Inflammatory macrophage (primary cell): ENCODE results near the gene RPAIN.
"Not testable (repeated sequence)": the region's sequence is repeated elsewhere in the genome, so short reads cannot be mapped to it uniquely, and the experiment has no call there.

Source experiments
- DNase-seq, 2 donors: peaks; one replicate each; pipeline ENCODE4 v3.0.0-alpha.2; 2020 to 2022

The RPAIN gene

GRCh38 chr17:5430413-5430999 lies 10.5 kb downstream of the RPAIN start:
- no peak for DNase-seq

DNA sequence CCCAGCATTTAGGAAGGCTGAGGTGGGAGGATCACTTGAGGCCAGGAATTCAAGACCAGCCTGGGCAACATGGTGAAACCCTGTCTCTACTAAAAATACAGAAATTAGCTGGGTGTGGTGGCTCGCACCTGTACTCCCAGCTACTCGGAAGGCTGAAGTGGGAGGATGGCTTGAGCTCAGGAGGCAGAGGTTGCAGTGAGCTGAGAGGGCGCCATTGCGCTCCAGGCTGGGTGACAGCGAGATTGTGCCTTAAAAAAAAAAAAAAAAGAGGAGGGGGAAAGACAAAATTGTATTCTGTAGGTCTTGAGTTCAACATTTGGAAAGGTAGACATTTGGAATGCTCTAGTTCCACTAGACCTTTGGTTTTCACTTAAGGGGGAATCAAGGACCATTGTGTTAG lies 11.3 kb downstream of the RPAIN start:
- not testable (repeated sequence) for DNase-seq

GRCh38 chr17:5431949-5432556 lies 12.1 kb downstream of the RPAIN start:
- no peak for DNase-seq

- no peak for DNase-seq
Observed at GRCh38 chr17:5434984-5435383, 15.0 kb downstream of the RPAIN start.

- DNase-seq = not testable (repeated sequence)
Observed at GRCh38 chr17:5435781-5436315, 15.9 kb downstream of the RPAIN start.

DNA sequence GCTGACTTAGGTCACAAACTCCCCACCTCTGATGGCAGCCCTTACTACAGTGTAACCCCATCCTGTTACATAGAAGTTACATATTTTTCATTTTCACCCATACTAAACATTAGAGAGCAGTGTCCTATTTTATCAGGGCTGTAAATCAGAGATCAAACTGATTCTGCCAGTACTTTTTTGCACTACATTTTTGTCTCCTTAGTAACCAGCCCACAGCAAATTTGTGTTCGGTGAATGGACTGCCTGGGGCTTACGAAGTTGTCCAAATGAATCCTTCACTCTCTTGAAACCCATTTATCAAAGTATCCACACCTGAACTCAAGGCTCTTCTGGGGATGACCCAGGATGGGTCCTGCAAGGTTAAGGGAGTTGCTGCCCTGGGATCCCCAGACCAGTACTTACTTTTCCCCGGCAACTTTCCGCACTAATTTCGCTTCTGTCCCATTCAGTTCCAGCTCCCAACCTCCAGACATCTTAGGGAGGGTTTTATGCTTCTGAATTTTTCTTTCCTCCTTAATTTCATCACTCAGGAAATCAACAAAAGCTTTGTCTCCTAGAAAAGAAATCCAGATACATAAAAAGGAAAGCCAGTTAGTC lies 17.8 kb downstream of the RPAIN start:
- no peak for DNase-seq

DNA sequence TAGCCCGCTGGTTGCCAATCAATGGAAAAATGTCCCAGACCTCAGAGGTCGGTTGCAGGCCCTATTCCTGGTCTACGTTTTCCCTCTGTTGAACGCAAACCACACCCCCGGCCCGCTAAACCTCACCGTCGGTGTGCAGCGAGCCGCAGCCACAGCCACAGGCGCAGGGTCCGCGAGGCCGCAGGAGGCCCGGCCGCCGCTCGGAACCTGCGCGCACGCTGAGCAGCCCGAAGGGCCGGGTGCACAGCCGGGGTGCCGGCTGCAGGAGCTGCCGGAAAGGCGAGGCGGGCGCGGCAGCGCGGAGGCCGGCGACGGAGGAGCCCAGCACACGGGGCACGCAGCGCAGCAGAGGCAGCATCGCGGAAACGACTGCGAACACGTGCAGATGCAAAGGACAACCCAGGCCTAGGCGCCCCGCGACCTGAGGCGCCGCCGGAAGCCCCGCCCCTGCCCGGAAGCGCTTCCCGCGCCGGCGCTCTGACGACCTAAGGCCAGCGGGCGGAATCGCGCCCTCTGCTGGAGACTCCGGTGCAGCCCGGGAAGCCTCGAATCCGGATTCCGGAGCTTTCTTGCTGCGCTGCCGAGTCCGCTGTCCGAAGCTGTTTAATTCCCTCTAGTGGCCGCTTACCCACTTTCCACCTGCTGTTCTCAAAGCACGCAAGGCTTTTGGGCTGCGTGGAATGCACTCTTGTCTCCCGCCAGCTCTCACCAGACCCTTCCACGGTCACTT lies 18.9 kb downstream of the RPAIN start, which contains the start of gene C1QBP:
Gene C1QBP, minus strand, starts transcription at position 440 of the 730 bp plus-strand sequence. Its CDS starts 82 bp downstream, at position 358.
- peak; percentile 98 to 99 for DNase-seq

DNA sequence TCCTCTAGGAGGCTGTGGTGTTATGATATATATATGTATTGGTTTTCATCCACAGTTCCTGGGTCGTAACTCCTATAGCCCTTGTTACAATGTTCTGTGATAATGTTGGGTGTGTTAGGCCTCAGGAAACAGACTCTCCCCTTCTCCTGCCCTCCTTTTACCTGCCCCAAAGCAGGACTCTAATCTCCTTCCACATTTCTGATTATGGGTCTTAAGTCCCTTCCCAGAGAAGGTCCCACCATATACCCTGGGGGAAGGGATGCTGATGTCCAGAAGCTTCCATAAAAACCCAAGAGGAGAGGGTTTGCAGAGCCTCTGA lies 19.4 kb downstream of the RPAIN start:
- no peak for DNase-seq

DNA sequence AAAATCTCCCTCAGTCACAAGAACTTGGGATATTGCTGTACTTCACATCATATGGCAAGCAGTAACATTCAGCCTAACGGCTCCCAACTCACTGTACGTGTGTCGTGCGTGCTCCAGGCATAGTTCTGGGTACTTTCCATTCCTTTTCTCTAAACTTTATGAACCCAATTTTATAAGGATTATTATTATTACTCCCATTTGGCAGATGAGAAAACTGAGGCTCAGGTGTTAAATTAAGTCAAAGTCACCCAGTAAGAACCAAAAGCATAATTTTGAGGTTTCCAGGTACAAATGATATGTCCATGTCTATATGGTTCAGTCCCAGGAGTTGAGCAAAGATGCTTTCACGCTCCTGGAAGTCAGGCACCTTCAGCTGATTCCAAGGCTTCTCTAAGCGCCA lies 23.7 kb downstream of the RPAIN start:
- DNase-seq = no peak

DNA sequence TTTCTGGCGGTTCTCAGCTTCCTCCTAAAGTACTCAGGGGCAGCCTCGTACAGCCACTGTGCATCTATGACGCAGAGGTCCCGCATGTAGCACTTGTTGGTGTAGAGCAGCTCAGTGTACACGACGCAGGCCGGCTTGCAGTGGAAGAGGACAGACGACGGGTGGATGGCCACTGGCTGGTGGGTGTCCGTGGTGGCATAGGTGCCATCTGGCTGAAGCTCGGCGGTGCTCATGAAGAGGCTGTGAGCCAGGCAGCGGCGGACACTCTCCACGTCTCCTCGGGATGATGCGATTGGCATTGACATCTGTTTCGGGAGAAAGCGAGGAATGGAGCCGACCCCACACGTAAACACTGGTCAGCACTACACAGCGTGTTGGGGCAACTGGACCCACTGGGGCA lies 24.2 kb downstream of the RPAIN start:
- no peak for DNase-seq

- DNase-seq = no peak
Observed at GRCh38 chr17:5446786-5447185, 26.8 kb downstream of the RPAIN start.

DNA sequence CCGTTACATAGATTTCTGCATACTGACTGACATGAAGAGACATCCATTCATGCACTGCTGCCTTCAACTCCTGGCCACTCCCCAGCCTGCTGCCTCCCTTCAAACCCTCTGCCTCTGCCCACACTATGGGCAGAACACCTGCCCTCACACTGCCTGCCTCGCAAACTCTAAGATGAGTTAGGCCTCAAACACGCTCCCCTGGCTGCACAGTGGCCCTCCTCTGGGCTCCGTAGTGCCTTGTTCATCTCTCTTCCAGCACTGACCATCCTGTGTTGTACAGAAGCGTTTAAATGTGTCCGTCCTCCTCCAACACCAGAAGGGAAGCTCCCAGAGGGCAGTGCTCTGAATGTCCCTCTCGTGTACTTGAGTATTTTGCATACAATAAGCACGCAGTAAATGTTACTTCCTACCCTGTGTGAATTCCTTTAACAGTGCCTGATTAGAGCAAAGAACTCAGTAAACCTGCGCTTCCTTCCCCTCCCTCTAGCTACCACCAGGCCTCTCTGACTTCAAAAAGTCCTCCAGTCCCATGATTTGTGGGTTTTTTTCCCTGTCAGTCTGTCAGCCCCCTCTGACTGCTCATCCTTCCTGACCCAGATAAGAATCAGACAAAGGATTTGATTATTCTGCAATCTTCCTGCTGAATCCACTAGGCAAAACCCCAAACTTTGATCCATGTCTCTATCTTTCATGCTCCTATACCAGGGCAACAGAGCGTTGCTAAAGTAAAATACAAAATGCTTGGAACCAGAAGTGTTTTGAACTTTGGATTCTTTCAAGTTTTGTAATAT lies 44.9 kb downstream of the RPAIN start:
- DNase-seq = no peak

GRCh38 chr17:5466295-5466694 lies 46.3 kb downstream of the RPAIN start:
- no peak for DNase-seq

- no peak for DNase-seq
Observed at GRCh38 chr17:5467416-5467815, 47.4 kb downstream of the RPAIN start.

- no peak for DNase-seq
Observed at GRCh38 chr17:5468075-5468473, 48.1 kb downstream of the RPAIN start.

DNA sequence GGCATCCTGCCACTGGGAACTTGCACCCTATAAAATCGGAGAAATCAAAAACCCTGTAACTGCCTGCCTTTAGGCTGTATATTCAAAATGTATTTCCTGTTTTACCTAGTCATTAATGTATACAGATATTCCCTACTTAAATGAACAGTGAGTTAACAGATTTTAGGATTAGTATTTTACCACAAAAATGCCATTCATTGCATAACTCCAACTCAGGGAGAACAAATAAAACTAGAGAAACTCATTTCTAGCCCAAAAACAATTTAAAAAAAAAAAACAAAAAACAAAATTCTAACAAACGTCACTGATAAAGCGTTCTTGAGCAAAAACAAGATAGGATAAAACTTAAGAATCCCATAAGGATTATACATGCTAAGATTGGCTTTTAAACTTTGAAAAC lies 52.5 kb downstream of the RPAIN start:
- DNase-seq = no peak

GRCh38 chr17:5473906-5474305 lies 53.9 kb downstream of the RPAIN start:
- DNase-seq = no peak

DNA sequence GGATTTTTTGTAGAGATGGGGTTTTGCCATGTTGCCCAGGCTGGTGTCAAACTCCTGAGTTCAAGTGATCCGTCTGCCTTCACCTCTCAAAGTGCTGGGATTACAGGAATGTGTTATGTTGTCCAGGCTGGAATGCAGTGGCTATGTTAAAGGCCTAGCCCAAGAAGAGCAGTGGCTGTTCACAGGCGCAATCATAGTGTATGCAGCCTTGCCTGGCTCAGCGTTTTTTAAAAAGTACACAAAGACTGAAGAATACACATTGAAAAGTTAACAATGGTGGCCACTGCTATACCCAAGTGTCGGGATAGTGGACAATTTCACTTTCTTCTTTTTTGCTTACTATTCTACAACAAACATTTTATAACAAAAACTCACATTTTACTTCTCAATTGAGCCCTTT lies 59.0 kb downstream of the RPAIN start:
- DNase-seq = no peak

- no peak for DNase-seq
Observed at GRCh38 chr17:5480962-5481361, 61.0 kb downstream of the RPAIN start.

GRCh38 chr17:5481451-5481850 lies 61.5 kb downstream of the RPAIN start:
- no peak for DNase-seq
